Smooth muscle cell (in vitro differentiated cells): ENCODE data around the gene CALCR. TPM values are rescaled to one million over a fixed set of nuclear protein-coding genes. Genes with fewer than 3 reads are reported as not detected.

Experiments
- DNase-seq: peaks from one replicate; lab custom pipeline; 2025; ENCODE audit not compliant: unreplicated experiment; lab: John Stamatoyannopoulos, UW
- H2AFZ ChIP-seq: fragments of 200-600 bp; sonication (generic); 2 replicates; pipeline ENCODE4 v1.6.0; 2016; ENCODE audit warnings: antibody characterized with exemption, low read depth, mild to moderate bottlenecking
- H3F3A ChIP-seq: fragments of 200-600 bp; sonication (generic); 2 replicates; pipeline ENCODE4 v1.6.0; 2017; ENCODE audit warnings: antibody characterized with exemption, low read depth
- H3K27ac ChIP-seq: fragments of 200-600 bp; sonication (generic); 2 replicates; pipeline ENCODE4 v1.5.1; 2016; ENCODE audit warnings: low read depth, mild to moderate bottlenecking
- H3K27me3 ChIP-seq: fragments of 200-600 bp; sonication (generic); 2 replicates; pipeline ENCODE4 v1.6.1; 2016; ENCODE audit warnings: low read depth, mild to moderate bottlenecking
- H3K36me3 ChIP-seq: fragments of 200-600 bp; sonication (generic); 2 replicates; pipeline ENCODE4 v1.5.1; 2016; ENCODE audit warnings: low read depth
- H3K4me1 ChIP-seq: fragments of 200-600 bp; sonication (generic); 2 replicates; pipeline ENCODE4 v1.5.1; 2016; ENCODE audit warnings: low read depth
- H3K4me2 ChIP-seq: fragments of 200-600 bp; sonication (generic); 2 replicates; pipeline ENCODE4 v1.6.0; 2016; ENCODE audit warnings: mild to moderate bottlenecking
- H3K4me3 ChIP-seq: fragments of 200-600 bp; sonication (generic); 2 replicates; pipeline ENCODE4 v1.5.1; 2016; ENCODE audit warnings: mild to moderate bottlenecking
- H3K79me2 ChIP-seq: fragments of 200-600 bp; sonication (generic); 2 replicates; pipeline ENCODE4 v1.6.0; 2016; ENCODE audit warnings: low read depth, mild to moderate bottlenecking
- H3K9ac ChIP-seq: fragments of 200-600 bp; sonication (generic); 2 replicates; pipeline ENCODE4 v1.6.0; 2016; ENCODE audit warnings: low read depth
- H3K9me3 ChIP-seq: fragments of 200-600 bp; sonication (generic); replicated peaks from 2 replicates; pipeline ENCODE4 v1.5.1; 2016; ENCODE audit warnings: low read depth
- H4K20me1 ChIP-seq: fragments of 200-600 bp; sonication (generic); 2 replicates; pipeline ENCODE4 v1.6.0; 2016; ENCODE audit warnings: low read depth
- CTCF ChIP-seq: fragments of 200-600 bp; sonication (generic); IDR thresholded peaks from 2 replicates; pipeline ENCODE4 v1.5.1; 2017; ENCODE audit warnings: borderline replicate concordance, mild to moderate bottlenecking, antibody characterized with exemption; ENCODE audit not compliant: insufficient read depth, poor library complexity, severe bottlenecking
- WGBS: methylation state at CpG from one replicate; pipeline ENCODE4 v1.1.7; 2016; ENCODE audit warnings: low lambda C conversion rate; 5-methylcytosine and 5-hydroxymethylcytosine counted together
- polyA plus RNA-seq: library from polyadenylated mRNA; unstranded; fragments of >200 nt; fragmentation: Nextera tagmentation; extraction: Ambion mirVana; gene quantifications from 2 replicates; pipeline ENCODE4 v1.2.1, GENCODE V29; 2016
- total RNA-seq: library from RNA; depleted of rRNA; stranded (reverse); fragments of >200 nt; gene quantifications from 2 replicates; pipeline ENCODE4 v1.2.3, GENCODE V29; 2014

The CALCR gene
- total and polyA plus RNA-seq, 2 experiments from 2014 or later, result not detected

- no peak for TF ChIP-seq CTCF
- Histone ChIP-seq H2AFZ (no peak overlapping the region), H3K4me2 (no peak overlapping the region), H3K9ac (no peak overlapping the region), H3K36me3 (no peaks in the 10 kb centered on the region), H3K79me2 (no peaks in the 10 kb centered on the region), H3K4me1 (peaks cover 33% of the 10 kb centered on the region), H3K9me3 (no peaks in the 10 kb centered on the region), H3K27ac (no peak overlapping the region), H3K27me3 (no peaks in the 10 kb centered on the region), H4K20me1 (no peaks in the 10 kb centered on the region), H3F3A (no peaks in the 10 kb centered on the region), H3K4me3 (no peak overlapping the region)
- 70% methylated on average over 4 of the region's 4 CpGs for WGBS
- no peak for DNase-seq
These were observed 98.7 kb downstream of the CALCR start for GRCh38 chr7:93475811-93476210.

- 87% methylated on average over 2 of the region's 2 CpGs for WGBS
- H3K4me1 ChIP-seq, result peaks cover 25% of the 10 kb centered on the region
- H3K36me3 ChIP-seq, result no peaks in the 10 kb centered on the region
- TF ChIP-seq CTCF, result no peak
- H3K79me2 ChIP-seq, result no peaks in the 10 kb centered on the region
- H3K27me3 ChIP-seq, result no peaks in the 10 kb centered on the region
- H3K27ac ChIP-seq, result no peak overlapping the region
- H4K20me1 ChIP-seq, result no peaks in the 10 kb centered on the region
- H3K9ac ChIP-seq, result no peak overlapping the region
- H3F3A ChIP-seq, result no peaks in the 10 kb centered on the region
- H2AFZ ChIP-seq, result no peak overlapping the region
- no peak overlapping the region for H3K4me2 ChIP-seq
- H3K9me3 ChIP-seq, result no peaks in the 10 kb centered on the region
- no peak overlapping the region for H3K4me3 ChIP-seq
- DNase-seq, result no peak
These were observed 103.1 kb downstream of the CALCR start for GRCh38 chr7:93471456-93471855.

- Histone ChIP-seq H3K4me1 (no peaks in the 10 kb centered on the region), H3K9ac (no peak overlapping the region), H2AFZ (no peak overlapping the region), H3K36me3 (no peaks in the 10 kb centered on the region), H3K27ac (no peak overlapping the region), H3K4me3 (no peak overlapping the region), H3K27me3 (no peaks in the 10 kb centered on the region), H3K9me3 (no peaks in the 10 kb centered on the region), H3F3A (no peaks in the 10 kb centered on the region), H3K4me2 (no peak overlapping the region), H4K20me1 (no peaks in the 10 kb centered on the region), H3K79me2 (no peaks in the 10 kb centered on the region)
- DNase-seq, result no peak
- no peak for TF ChIP-seq CTCF
- 91% methylated on average over 2 of the region's 2 CpGs for WGBS
These were observed 110.8 kb downstream of the CALCR start for GRCh38 chr7:93463764-93464163.

GRCh38 chr7:93461350-93461749 lies 113.2 kb downstream of the CALCR start:
- WGBS, result 79% methylated on average over 2 of the region's 2 CpGs
- Histone ChIP-seq H2AFZ (no peak overlapping the region), H3K27ac (no peak overlapping the region), H3K36me3 (no peaks in the 10 kb centered on the region), H3K27me3 (no peaks in the 10 kb centered on the region), H3K9me3 (no peaks in the 10 kb centered on the region), H3K9ac (no peak overlapping the region), H3K4me2 (no peak overlapping the region), H3F3A (no peaks in the 10 kb centered on the region), H3K4me3 (no peak overlapping the region), H3K4me1 (no peaks in the 10 kb centered on the region), H4K20me1 (no peaks in the 10 kb centered on the region), H3K79me2 (no peaks in the 10 kb centered on the region)
- no peak for TF ChIP-seq CTCF
- no peak for DNase-seq
